Parietal lobe (tissue), 1 donor: ENCODE measurements around the gene LMO4. TPM values are rescaled to one million over a fixed set of nuclear protein-coding genes. Genes with fewer than 3 reads are reported as not detected.

ENCODE experiments used
- total RNA-seq: library from RNA; depleted of rRNA; stranded (reverse); fragments of >200 nt; gene quantifications from one replicate; pipeline ENCODE4 v1.2.3, GENCODE V29; 2014

The LMO4 gene, protein sequence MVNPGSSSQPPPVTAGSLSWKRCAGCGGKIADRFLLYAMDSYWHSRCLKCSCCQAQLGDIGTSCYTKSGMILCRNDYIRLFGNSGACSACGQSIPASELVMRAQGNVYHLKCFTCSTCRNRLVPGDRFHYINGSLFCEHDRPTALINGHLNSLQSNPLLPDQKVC
- total RNA-seq: 369 TPM

GRCh38 chr1:87328272-87329050 is at the start of gene LMO4:
LMO4 (plus strand) TSS chr1:87328880; CDS start chr1:87332016, 3,136 bp downstream.

